ENCODE measurements around the gene AGTR1. TPM values are rescaled to one million over a fixed set of nuclear protein-coding genes. Genes with fewer than 3 reads are reported as not detected.

AGTR1 gene
- polyA plus RNA-seq, 1 donor (not counting 4 experiments of a cell fraction or from before 2014, with no cell fraction given): not detected

- TF ChIP-seq, protein P1, sequence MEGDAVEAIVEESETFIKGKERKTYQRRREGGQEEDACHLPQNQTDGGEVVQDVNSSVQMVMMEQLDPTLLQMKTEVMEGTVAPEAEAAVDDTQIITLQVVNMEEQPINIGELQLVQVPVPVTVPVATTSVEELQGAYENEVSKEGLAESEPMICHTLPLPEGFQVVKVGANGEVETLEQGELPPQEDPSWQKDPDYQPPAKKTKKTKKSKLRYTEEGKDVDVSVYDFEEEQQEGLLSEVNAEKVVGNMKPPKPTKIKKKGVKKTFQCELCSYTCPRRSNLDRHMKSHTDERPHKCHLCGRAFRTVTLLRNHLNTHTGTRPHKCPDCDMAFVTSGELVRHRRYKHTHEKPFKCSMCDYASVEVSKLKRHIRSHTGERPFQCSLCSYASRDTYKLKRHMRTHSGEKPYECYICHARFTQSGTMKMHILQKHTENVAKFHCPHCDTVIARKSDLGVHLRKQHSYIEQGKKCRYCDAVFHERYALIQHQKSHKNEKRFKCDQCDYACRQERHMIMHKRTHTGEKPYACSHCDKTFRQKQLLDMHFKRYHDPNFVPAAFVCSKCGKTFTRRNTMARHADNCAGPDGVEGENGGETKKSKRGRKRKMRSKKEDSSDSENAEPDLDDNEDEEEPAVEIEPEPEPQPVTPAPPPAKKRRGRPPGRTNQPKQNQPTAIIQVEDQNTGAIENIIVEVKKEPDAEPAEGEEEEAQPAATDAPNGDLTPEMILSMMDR (optimal IDR thresholded peaks at IDR 0.05 in 1 of 3, IDR thresholded peaks at IDR 0.05 in 1 of 3, conservative IDR thresholded peaks at IDR 0.05 in 1 of 3; ENCODE audit: extremely low read depth in 1 of 3, insufficient read depth in 2 of 3, low read length in 3 of 3): no peak
- TF ChIP-seq EZH2 (IDR thresholded peaks at IDR 0.05; ENCODE audit: low read length): no peak
These were observed 94.2 kb downstream of the AGTR1 start for GRCh38 chr3:148791920-148792319.

DNA sequence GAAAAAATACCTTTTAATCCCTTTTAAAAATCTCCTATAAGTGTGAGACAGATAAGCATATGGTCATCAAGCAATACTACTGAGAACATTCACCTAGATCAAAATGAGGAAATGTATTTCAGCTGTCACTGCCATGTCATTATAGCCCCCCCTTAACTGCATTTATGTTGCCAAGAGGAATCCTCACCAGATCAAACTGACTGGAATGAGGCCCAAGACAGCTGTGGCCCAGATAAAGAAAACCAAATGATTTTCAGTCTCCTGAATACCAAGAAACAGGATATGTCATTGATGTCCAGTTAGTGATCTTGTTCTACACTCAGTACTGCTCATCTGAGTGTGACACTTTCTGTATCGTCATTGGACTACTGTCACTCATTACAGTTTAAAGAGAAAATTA is 94.8 kb downstream of the AGTR1 start:
- DNase-seq (ENCODE audit: low read depth, low spot score) (no peak), FAIRE-seq (no peak)
- H3K4me3 ChIP-seq (ENCODE audit: control insufficient read depth in 2 of 3, extremely low read depth in 1 of 3, insufficient read depth in 2 of 3, low read depth in 1 of 3, low read length in 3 of 3): no peak overlapping the region
- no peak overlapping the region for H3K27ac ChIP-seq (ENCODE audit: control insufficient read depth, insufficient read depth, low read length)
- no peak overlapping the region for H3K4me2 ChIP-seq (ENCODE audit: control insufficient read depth, extremely low read depth, insufficient read depth, low read depth, low read length)
- no peak overlapping the region for H3K9ac ChIP-seq (ENCODE audit: control insufficient read depth, extremely low read depth, insufficient read depth, low read length)
- no peaks in the 10 kb centered on the region for H3K9me3 ChIP-seq (ENCODE audit: control insufficient read depth, low read depth, low read length)
- no peaks in the 10 kb centered on the region for H4K20me1 ChIP-seq (ENCODE audit: control insufficient read depth, extremely low read depth, insufficient read depth, low read length)
- TF ChIP-seq, protein P1 (optimal IDR thresholded peaks at IDR 0.05 in 1 of 3, IDR thresholded peaks at IDR 0.05 in 1 of 3, conservative IDR thresholded peaks at IDR 0.05 in 1 of 3; ENCODE audit: extremely low read depth in 1 of 3, insufficient read depth in 2 of 3, low read length in 3 of 3): no peak
- no peak for TF ChIP-seq EZH2 (IDR thresholded peaks at IDR 0.05; ENCODE audit: low read length)
- H2AFZ ChIP-seq (ENCODE audit: control insufficient read depth, low read length): no peak overlapping the region
- H3K36me3 ChIP-seq (ENCODE audit: control insufficient read depth in 2 of 2, extremely low read depth in 1 of 2, insufficient read depth in 2 of 2, low read length in 2 of 2): no peaks in the 10 kb centered on the region
- H3K9me1 ChIP-seq (ENCODE audit: control insufficient read depth, extremely low read depth, insufficient read depth, low read length): no peaks in the 10 kb centered on the region
- H3K4me1 ChIP-seq (ENCODE audit: control insufficient read depth, extremely low read depth, insufficient read depth, low read length): no peaks in the 10 kb centered on the region
- H3K27me3 ChIP-seq (ENCODE audit: control insufficient read depth, extremely low read depth, insufficient read depth, low read length): no peaks in the 10 kb centered on the region
- no peaks in the 10 kb centered on the region for H3K79me2 ChIP-seq (ENCODE audit: control insufficient read depth, insufficient read depth, low read length)
- dilution Hi-C loops (cut with MboI; ENCODE audit: extremely low pct_ligation_motif_present, low sequenced_read_pairs): no loop called here

More at GRCh38 chr3:148791920-148792319, 94.2 kb downstream of the AGTR1 start:
- Histone ChIP-seq H4K20me1 (ENCODE audit: control insufficient read depth, extremely low read depth, insufficient read depth, low read length) (no peaks in the 10 kb centered on the region), H3K9me3 (ENCODE audit: control insufficient read depth, low read depth, low read length) (no peaks in the 10 kb centered on the region), H3K79me2 (ENCODE audit: control insufficient read depth, insufficient read depth, low read length) (no peaks in the 10 kb centered on the region), H3K36me3 (ENCODE audit: control insufficient read depth in 2 of 2, extremely low read depth in 1 of 2, insufficient read depth in 2 of 2, low read length in 2 of 2) (no peaks in the 10 kb centered on the region), H2AFZ (ENCODE audit: control insufficient read depth, low read length) (no peak overlapping the region), H3K9ac (ENCODE audit: control insufficient read depth, extremely low read depth, insufficient read depth, low read length) (no peak overlapping the region), H3K4me2 (ENCODE audit: control insufficient read depth, extremely low read depth, insufficient read depth, low read depth, low read length) (no peak overlapping the region), H3K9me1 (ENCODE audit: control insufficient read depth, extremely low read depth, insufficient read depth, low read length) (no peaks in the 10 kb centered on the region), H3K4me3 (ENCODE audit: control insufficient read depth in 2 of 3, extremely low read depth in 1 of 3, insufficient read depth in 2 of 3, low read depth in 1 of 3, low read length in 3 of 3) (no peak overlapping the region), H3K27me3 (ENCODE audit: control insufficient read depth, extremely low read depth, insufficient read depth, low read length) (no peaks in the 10 kb centered on the region), H3K27ac (ENCODE audit: control insufficient read depth, insufficient read depth, low read length) (no peak overlapping the region), H3K4me1 (ENCODE audit: control insufficient read depth, extremely low read depth, insufficient read depth, low read length) (no peaks in the 10 kb centered on the region)
- dilution Hi-C loops (cut with MboI; ENCODE audit: extremely low pct_ligation_motif_present, low sequenced_read_pairs): no loop called here
- FAIRE-seq (no peak), DNase-seq (ENCODE audit: low read depth, low spot score) (no peak)

Small RNAs within 50 kb of the gene (small RNA-seq; reads per million reads assigned to genes)
- gene RPL38P1 (ENCODE audit: insufficient read length in 3 of 3, low read depth in 3 of 3, low replicate concordance in 1 of 3): 0 reads per million in 3 experiments

Other genes starting within 250 kb of the AGTR1 start
- gene CPB1, start 129.9 kb downstream of the AGTR1 start, polyA plus RNA-seq: not detected in 3 replicates
- gene CPA3, start 167.4 kb downstream of the AGTR1 start, polyA plus RNA-seq: not detected in 3 replicates